Stimulated activated naive CD8-positive, alpha-beta T cell treated with anti-CD3 and anti-CD28 coated beads, Interleukin-15, amount 100 ng/mL, for 72 hours (primary cell): Measurements from ENCODE around the gene ZNF625.

ENCODE experiments used
- ATAC-seq: fragments of 150-1000 bp; cut with Tn5 transposase; 2 replicates; pipeline ENCODE4 v1.10.0; 2021; ENCODE audit warnings: mild to moderate bottlenecking, moderate library complexity
- DNase-seq, 2 donors: peaks; one replicate each; pipeline ENCODE4 v3.0.0; 2021 to 2022
- H3K27ac Mint-ChIP-seq, 2 donors: one replicate each; pipeline ENCODE4 v1.8.0; 2022; ENCODE audit warnings: mild to moderate bottlenecking in 2 of 2, mixed read lengths in 2 of 2, moderate library complexity in 2 of 2
- H3K27me3 Mint-ChIP-seq: one replicate; pipeline ENCODE4 v1.8.0; 2022; ENCODE audit warnings: mixed read lengths
- H3K4me1 Mint-ChIP-seq: one replicate; pipeline ENCODE4 v1.8.0; 2022; ENCODE audit warnings: mild to moderate bottlenecking, mixed read lengths
- H3K4me3 Mint-ChIP-seq, 2 donors: one replicate each; pipeline ENCODE4 v1.8.0; 2022; ENCODE audit warnings: mild to moderate bottlenecking in 2 of 2, mixed read lengths in 2 of 2, moderate library complexity in 1 of 2
- H3K9me3 Mint-ChIP-seq, 2 donors: one replicate each; pipeline ENCODE4 v1.8.0; 2022; ENCODE audit warnings: mixed read lengths in 2 of 2

ZNF625 gene

GRCh38 chr19:12156223-12157058 is at the start of gene ZNF625:
TSS of gene ZNF625 (minus strand) at chr19:12156734. CDS start at chr19:12156558, 176 bp downstream.
- Mint-ChIP-seq H3K27ac (peak within 1 kb of the TSS; percentile 84 to 92), H3K4me3 (peak within 1 kb of the TSS; percentile 86 to 94), H3K4me1 (peaks cover 20% of the 10 kb centered on the region), H3K27me3 (no peaks in the 10 kb centered on the region), H3K9me3 (no peaks in the 10 kb centered on the region)
- DNase-seq (peak; percentile 38 to 57), ATAC-seq (peak; percentile 95)

DNA sequence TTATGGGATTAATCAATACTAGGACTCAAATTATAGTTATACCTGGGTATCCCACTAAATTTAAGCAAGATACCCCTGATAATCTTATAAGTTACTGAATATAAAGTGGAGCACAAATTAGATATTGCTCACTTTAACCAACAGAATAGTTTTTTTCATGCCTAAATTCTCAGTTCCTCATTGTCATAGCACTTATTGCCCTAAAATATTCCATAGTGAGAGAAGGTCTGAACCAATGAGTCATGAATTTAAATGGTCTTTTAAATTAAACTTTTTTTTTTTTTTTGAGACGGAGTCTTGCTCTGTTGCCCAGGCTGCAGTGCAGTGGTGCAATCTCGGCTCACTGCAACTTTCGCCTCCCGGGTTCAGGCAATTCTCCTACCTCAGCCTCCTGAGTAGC is 48.8 kb upstream of the ZNF625 start:
- Mint-ChIP-seq H3K27me3 (no peaks in the 10 kb centered on the region), H3K9me3 (peaks cover 35 to 49% of the 10 kb centered on the region in 2 donors), H3K4me1 (no peaks in the 10 kb centered on the region), H3K4me3 (no peak overlapping the region), H3K27ac (no peak overlapping the region)
- ATAC-seq: no peak
- no peak for DNase-seq

DNA sequence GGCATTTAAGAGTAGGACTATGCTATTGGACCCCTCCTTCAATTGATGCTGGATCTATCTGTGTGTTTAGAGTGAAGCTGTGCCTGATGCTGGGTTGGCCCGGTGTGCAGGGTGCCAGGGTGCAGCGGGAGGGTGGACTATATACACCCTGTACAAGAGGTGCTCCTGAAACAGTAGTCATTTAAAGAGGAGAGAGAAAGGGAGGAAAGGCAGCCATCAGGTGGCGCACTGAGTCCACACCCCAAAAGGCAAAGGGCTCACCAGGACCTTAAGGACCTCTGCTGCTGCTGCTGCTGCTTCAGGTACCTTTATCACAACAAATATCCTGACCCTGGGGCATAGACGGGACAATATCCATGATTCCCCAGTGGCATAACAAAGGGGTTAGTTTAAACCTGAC is 45.7 kb upstream of the ZNF625 start:
- Mint-ChIP-seq H3K27ac (no peak overlapping the region), H3K4me1 (peaks cover 5% of the 10 kb centered on the region), H3K4me3 (no peak overlapping the region), H3K27me3 (no peaks in the 10 kb centered on the region), H3K9me3 (peaks cover 26 to 37% of the 10 kb centered on the region in 2 donors)
- ATAC-seq: peak; percentile 86
- DNase-seq: peak; percentile 51 to 63

DNA sequence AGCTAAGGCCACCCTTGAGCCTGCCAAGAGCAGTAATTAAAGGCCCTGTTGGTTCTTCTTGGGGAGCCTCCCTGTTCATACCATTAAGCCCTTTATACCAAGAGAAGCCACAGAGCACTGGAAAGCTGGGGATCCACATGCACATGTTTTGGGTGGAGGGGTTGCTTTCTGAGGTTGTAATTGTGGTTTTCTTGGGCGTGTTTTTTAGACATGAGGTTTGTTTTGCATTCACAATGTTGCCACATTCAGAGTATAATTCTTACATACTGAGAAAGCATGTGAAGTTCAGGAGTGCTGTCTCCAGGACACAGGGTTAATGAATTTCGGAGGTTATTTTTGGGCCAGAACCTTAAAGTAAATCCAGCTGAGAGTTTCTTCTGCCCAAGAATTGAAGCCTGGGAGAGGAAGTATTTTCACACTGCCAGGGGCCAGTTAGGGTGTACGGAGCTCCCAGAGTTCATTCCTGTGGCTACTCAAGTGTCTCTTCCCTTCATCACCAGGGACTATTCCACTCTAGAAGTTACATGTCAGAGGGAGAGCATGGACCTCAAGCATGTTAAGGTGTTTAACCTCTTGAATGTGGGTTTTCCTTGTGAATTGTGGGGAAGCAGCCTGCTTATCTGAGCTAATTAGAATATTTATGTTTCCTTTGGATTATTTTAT is 43.4 kb upstream of the ZNF625 start:
- H3K4me1 Mint-ChIP-seq: peaks cover 15% of the 10 kb centered on the region
- no peak overlapping the region for H3K4me3 Mint-ChIP-seq
- peaks cover 20 to 42% of the 10 kb centered on the region in 2 donors for H3K9me3 Mint-ChIP-seq

GRCh38 chr19:12198136-12198535 is 41.6 kb upstream of the ZNF625 start:
- DNase-seq: no peak
- Mint-ChIP-seq H3K4me1 (peaks cover 22% of the 10 kb centered on the region), H3K27ac (no peak overlapping the region), H3K27me3 (peaks cover 7% of the 10 kb centered on the region), H3K9me3 (peaks cover 20 to 42% of the 10 kb centered on the region in 2 donors), H3K4me3 (no peak overlapping the region)
- no peak for ATAC-seq

More for the DNA sequence above, 43.4 kb upstream of the ZNF625 start:
- ATAC-seq (peak; percentile 6), DNase-seq (peak in 1 of 2 donors; percentile 14)
- H3K27me3 Mint-ChIP-seq: peaks cover 7% of the 10 kb centered on the region
- no peak overlapping the region for H3K27ac Mint-ChIP-seq

GRCh38 chr19:12194827-12195731 is 38.5 kb upstream of the ZNF625 start:
- peak; percentile 95 for ATAC-seq
- Mint-ChIP-seq H3K27ac (peak overlapping the region in 1 of 2 donors; percentile 54), H3K4me1 (peaks cover 22% of the 10 kb centered on the region), H3K9me3 (peaks cover 23 to 51% of the 10 kb centered on the region in 2 donors), H3K27me3 (peaks cover 7% of the 10 kb centered on the region), H3K4me3 (peak overlapping the region; percentile 83 to 84)
- peak; percentile 72 to 86 for DNase-seq

DNA sequence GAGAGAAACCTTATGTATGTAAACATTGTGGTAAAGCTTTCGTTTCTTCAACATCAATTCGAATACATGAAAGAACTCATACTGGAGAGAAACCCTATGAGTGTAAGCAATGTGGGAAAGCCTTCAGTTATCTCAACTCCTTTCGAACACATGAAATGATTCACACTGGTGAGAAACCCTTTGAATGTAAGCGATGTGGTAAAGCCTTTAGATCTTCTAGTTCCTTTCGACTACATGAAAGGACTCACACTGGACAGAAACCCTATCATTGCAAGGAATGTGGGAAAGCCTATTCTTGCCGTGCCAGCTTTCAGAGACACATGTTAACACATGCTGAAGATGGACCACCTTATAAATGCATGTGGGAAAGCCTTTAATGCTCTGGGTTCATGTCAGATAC is 31.1 kb upstream of the ZNF625 start:
- Mint-ChIP-seq H3K27me3 (no peaks in the 10 kb centered on the region), H3K9me3 (peaks cover 45 to 61% of the 10 kb centered on the region in 2 donors), H3K4me3 (no peak overlapping the region), H3K4me1 (no peaks in the 10 kb centered on the region), H3K27ac (no peak overlapping the region)
- ATAC-seq (no peak), DNase-seq (no peak)

DNA sequence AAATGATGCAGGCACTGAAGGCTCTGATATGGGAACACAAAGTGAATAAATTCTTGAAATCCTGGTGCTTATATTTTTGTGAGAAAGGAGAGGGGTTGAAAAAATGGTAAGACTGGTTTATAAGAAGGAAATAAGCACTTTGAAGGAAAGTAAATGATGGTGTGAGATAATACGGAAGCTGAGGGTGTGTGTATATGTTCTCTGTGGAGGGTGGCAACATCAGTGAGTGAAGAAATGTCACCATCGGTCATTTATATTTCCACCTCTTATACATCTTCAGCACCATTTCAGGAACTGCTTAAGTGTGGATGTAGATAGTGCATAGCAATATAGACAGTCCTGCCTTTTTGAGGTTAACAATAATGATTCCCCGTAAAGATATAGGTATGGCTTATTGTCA is 23.8 kb upstream of the ZNF625 start:
- H3K9me3 Mint-ChIP-seq: peaks cover 15 to 50% of the 10 kb centered on the region in 2 donors
- H3K27me3 Mint-ChIP-seq: no peaks in the 10 kb centered on the region
- H3K4me1 Mint-ChIP-seq: peaks cover 9% of the 10 kb centered on the region
- no peak overlapping the region for H3K27ac Mint-ChIP-seq
- H3K4me3 Mint-ChIP-seq: no peak overlapping the region
- ATAC-seq: no peak
- DNase-seq: no peak

DNA sequence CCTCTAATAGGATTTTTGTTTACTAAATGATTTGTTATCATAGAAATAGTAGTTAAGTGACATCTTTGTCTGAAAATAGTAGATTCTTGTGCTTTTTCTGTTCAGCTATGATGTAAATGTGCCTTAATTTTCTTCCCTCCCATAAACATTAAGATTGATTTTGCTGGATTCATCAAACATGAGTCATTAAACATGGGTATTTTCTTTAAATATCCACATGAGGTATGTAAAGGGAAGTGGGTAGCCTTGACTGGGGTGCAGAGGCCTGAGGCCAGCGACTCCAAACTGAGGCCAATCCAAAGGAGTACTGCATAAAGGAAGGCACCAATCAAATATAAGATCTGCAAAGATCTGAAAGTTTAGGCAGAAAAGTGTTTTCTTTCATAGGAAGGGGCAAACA is 10.1 kb upstream of the ZNF625 start:
- H3K4me1 Mint-ChIP-seq: peaks cover 58% of the 10 kb centered on the region
- H3K4me3 Mint-ChIP-seq: no peak overlapping the region
- ATAC-seq (no peak), DNase-seq (no peak)
- no peaks in the 10 kb centered on the region for H3K9me3 Mint-ChIP-seq
- H3K27me3 Mint-ChIP-seq: no peaks in the 10 kb centered on the region
- H3K27ac Mint-ChIP-seq: peak overlapping the region in 1 of 2 donors; percentile 78

GRCh38 chr19:12163826-12164225 is 7.3 kb upstream of the ZNF625 start:
- peaks cover 55% of the 10 kb centered on the region for H3K4me1 Mint-ChIP-seq

DNA sequence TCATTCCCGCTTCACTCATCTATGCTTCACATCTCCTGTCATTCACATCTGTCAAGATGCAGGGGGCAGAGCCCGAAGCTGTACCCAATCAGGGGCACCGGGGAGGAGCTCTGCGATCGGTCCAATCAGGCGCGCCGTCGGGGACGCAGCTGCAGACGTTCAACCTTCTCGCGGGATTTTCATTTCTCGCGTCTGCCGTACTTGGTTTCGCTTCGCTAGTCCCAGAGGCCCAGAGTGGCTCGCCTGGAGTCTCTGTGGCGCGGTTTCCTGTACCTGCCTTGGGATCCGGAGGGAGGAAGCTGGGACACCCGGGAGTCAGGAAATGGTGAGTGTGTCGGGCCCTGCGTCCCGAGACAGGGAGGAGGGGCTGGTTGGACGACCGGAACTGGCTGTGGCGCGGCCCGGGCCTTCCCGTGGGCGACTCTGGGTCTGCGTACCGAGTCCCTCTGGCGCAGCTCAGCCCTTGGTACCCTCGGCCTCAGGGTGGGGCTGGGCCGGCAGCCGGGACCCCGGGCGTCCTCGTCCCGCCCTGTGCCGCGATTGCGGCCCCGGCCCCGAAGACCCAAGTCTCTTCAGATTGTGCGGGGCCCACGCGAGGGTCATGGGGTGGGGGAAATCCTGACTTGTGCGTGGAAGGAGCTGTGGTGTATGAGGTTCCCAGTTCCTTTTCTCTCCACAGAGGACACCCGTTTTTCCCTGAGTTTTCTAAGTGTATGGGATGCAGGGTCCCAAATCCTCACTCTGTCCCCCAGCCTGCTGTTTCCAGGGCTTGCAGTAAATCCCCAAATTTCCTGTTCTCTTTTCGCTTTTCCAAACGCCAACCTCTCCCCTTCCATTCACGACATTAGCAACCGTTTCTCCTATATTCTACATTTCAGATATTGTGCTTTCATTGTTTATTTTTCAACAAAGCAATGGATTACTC is 6.6 kb upstream of the ZNF625 start, which contains the start of gene ZNF136:
ZNF136 (plus strand) TSS at position 215 of the 925 bp plus-strand sequence; CDS start at position 323, 108 bp downstream.
- ATAC-seq (peak; percentile 99), DNase-seq (peak; percentile 90 to 94)
- Mint-ChIP-seq H3K27me3 (no peaks in the 10 kb centered on the region), H3K4me3 (peak within 1 kb of the TSS; percentile 100), H3K4me1 (peaks cover 49% of the 10 kb centered on the region), H3K9me3 (no peaks in the 10 kb centered on the region), H3K27ac (peak within 1 kb of the TSS; percentile 100)

More at GRCh38 chr19:12163826-12164225, 7.3 kb upstream of the ZNF625 start:
- DNase-seq (no peak), ATAC-seq (no peak)
- H3K27ac Mint-ChIP-seq: peak overlapping the region; percentile 94 to 100
- peak overlapping the region; percentile 83 to 100 for H3K4me3 Mint-ChIP-seq
- H3K9me3 Mint-ChIP-seq: no peaks in the 10 kb centered on the region
- H3K27me3 Mint-ChIP-seq: no peaks in the 10 kb centered on the region

GRCh38 chr19:12162513-12162881 is 6.0 kb upstream of the ZNF625 start:
- Mint-ChIP-seq H3K4me3 (peak overlapping the region; percentile 100), H3K27me3 (no peaks in the 10 kb centered on the region), H3K4me1 (peaks cover 46% of the 10 kb centered on the region), H3K27ac (peak overlapping the region; percentile 99 to 100), H3K9me3 (no peaks in the 10 kb centered on the region)
- peak; percentile 9 for ATAC-seq
- no peak for DNase-seq

- ATAC-seq (no peak), DNase-seq (no peak)
- no peak overlapping the region for H3K4me3 Mint-ChIP-seq
- H3K4me1 Mint-ChIP-seq: peaks cover 35% of the 10 kb centered on the region
- no peak overlapping the region for H3K27ac Mint-ChIP-seq
- no peaks in the 10 kb centered on the region for H3K9me3 Mint-ChIP-seq
- H3K27me3 Mint-ChIP-seq: no peaks in the 10 kb centered on the region
These were observed 3.4 kb upstream of the ZNF625 start for GRCh38 chr19:12159773-12160414.

DNA sequence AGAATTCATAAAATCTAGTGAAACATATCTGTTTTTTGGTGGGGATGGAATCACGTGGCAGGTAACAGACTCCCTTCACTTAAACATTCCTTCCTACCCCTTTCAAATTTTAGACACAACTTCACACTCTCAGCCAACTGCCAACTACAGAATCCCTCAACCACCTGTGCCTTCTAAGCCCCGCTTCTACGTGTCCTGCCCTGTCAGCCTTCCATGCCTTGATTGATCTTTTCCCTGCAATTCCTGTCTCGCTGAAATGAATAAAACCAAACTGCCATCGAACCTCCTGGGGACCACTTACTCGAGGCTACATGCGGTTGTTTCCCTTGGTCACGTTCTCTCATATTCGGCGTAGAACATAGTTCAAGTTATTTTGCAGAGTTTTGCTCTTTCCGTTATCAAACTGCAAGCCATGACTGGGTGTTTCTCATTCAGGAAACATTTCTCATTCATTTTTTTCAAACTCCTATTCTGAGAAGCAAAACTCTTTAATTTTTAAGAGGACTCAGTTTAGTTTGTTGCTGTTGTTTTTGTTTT is 1.1 kb downstream of the ZNF625 start:
- no peaks in the 10 kb centered on the region for H3K27me3 Mint-ChIP-seq
- no peaks in the 10 kb centered on the region for H3K9me3 Mint-ChIP-seq
- ATAC-seq (no peak), DNase-seq (no peak)
- no peak overlapping the region for H3K27ac Mint-ChIP-seq
- peaks cover 20% of the 10 kb centered on the region for H3K4me1 Mint-ChIP-seq
- peak overlapping the region; percentile 86 to 94 for H3K4me3 Mint-ChIP-seq
